SK-N-SH (cell line): ENCODE measurements around the gene PIAS2. TPM values are rescaled to one million over a fixed set of nuclear protein-coding genes. Genes with fewer than 3 reads are reported as not detected.

Experiments used
- CTCF ChIA-PET: fragments of 300-600, 350-600 bp; formaldehyde crosslinking; extraction: SDS; loops from one replicate; lab custom pipeline; 2021; lab: Yijun Ruan, JAX
- POLR2A ChIA-PET: fragments of 350-600 bp; sonication (Branson Sonifier 250); formaldehyde crosslinking; extraction: SDS; loops from one replicate; lab custom pipeline; 2020; ENCODE audit warnings: antibody characterized with exemption, inconsistent platforms; lab: Yijun Ruan, JAX
- DNase-seq: peaks from one replicate; pipeline ENCODE4 v3.0.0; 2012
- H2AFZ ChIP-seq: fragments of 200-600 bp; sonication (generic); 2 replicates; pipeline ENCODE4 v1.8.1; 2016; ENCODE audit warnings: antibody characterized with exemption, mild to moderate bottlenecking, low read depth
- H3F3A ChIP-seq: fragments of 200-600 bp; sonication (generic); replicated peaks from 2 replicates; pipeline ENCODE3; 2016; ENCODE audit warnings: antibody characterized with exemption, mild to moderate bottlenecking; ENCODE audit not compliant: insufficient read depth
- H3K27ac ChIP-seq, 2 experiments: fragments of 200-500 bp in 1 of 2; fragments of 200-600 bp in 1 of 2; sonication (Bioruptor generic) in 1 of 2; sonication (generic), shearing (Covaris generic) in 1 of 2; 2 replicates each; pipeline versions ENCODE4 v1.5.1 to v1.6.1; 2014 to 2016; ENCODE audit warnings: low read depth in 2 of 2, inconsistent platforms in 1 of 2, low read length in 1 of 2, mild to moderate bottlenecking in 1 of 2, mixed read lengths in 1 of 2
- H3K27me3 ChIP-seq: fragments of 200-600 bp; sonication (generic), shearing (Covaris generic); 2 replicates; pipeline ENCODE4 v1.6.1; 2016; ENCODE audit warnings: mixed run types; ENCODE audit not compliant: insufficient read depth
- H3K36me3 ChIP-seq, 2 experiments: fragments of 200-500 bp in 1 of 2; fragments of 200-600 bp in 1 of 2; sonication (Bioruptor generic) in 1 of 2; sonication (generic) in 1 of 2; replicated peaks in 1 of 2; 2 replicates each; pipeline versions ENCODE3 to v1.5.1; 2014 to 2016; ENCODE audit warnings: low read length in 1 of 2, mild to moderate bottlenecking in 1 of 2; ENCODE audit not compliant: insufficient read depth in 2 of 2, control insufficient read depth in 1 of 2
- H3K4me1 ChIP-seq, 2 experiments: fragments of 200-500 bp in 1 of 2; fragments of 200-600 bp in 1 of 2; sonication (Bioruptor generic) in 1 of 2; sonication (generic), shearing (Covaris generic) in 1 of 2; 2 replicates each; pipeline versions ENCODE4 v1.5.1 to v1.6.1; 2014 to 2016; ENCODE audit warnings: low read depth in 1 of 2, low read length in 1 of 2, mixed run types in 1 of 2; ENCODE audit not compliant: insufficient read depth in 2 of 2, control insufficient read depth in 1 of 2
- H3K4me2 ChIP-seq: fragments of 200-600 bp; sonication (generic), shearing (Covaris generic); 2 replicates; pipeline ENCODE4 v1.6.1; 2017; ENCODE audit warnings: mixed run types
- H3K4me3 ChIP-seq, 2 experiments: fragments of 200-500 bp in 1 of 2; fragments of 200-600 bp in 1 of 2; sonication (Bioruptor generic) in 1 of 2; sonication (generic), shearing (Covaris generic) in 1 of 2; 2 replicates each; pipeline versions ENCODE4 v1.5.1 to v1.8.1; 2014 to 2016; ENCODE audit warnings: low read depth in 2 of 2, inconsistent platforms in 1 of 2, low read length in 1 of 2, mild to moderate bottlenecking in 1 of 2, mixed read lengths in 1 of 2, moderate library complexity in 1 of 2
- H3K79me2 ChIP-seq: fragments of 200-600 bp; sonication (generic); 2 replicates; pipeline ENCODE4 v1.8.1; 2017; ENCODE audit warnings: mild to moderate bottlenecking; ENCODE audit not compliant: insufficient read depth
- H3K9ac ChIP-seq: fragments of 200-600 bp; sonication (generic); 2 replicates; pipeline ENCODE4 v1.6.1; 2017; ENCODE audit warnings: mixed run types
- H3K9me2 ChIP-seq: fragments of 200-600 bp; sonication (generic); 2 replicates; pipeline ENCODE4 v1.6.1; 2017; ENCODE audit warnings: mixed run types
- H3K9me3 ChIP-seq: fragments of 200-600 bp; sonication (generic); 2 replicates; pipeline ENCODE4 v1.6.1; 2017; ENCODE audit warnings: mixed run types, mild to moderate bottlenecking, moderate library complexity
- H4K20me1 ChIP-seq: fragments of 200-600 bp; sonication (generic); 2 replicates; pipeline ENCODE4 v1.6.1; 2017; ENCODE audit warnings: mild to moderate bottlenecking, mixed run types; ENCODE audit not compliant: insufficient read depth
- CHD2 ChIP-seq: fragments of 150-350 bp; IDR thresholded peaks from 2 replicates; pipeline ENCODE4 v1.6.1; 2018; ENCODE audit warnings: low read length; ENCODE audit not compliant: partially characterized antibody
- CTCF ChIP-seq: fragments of 200-600 bp; sonication (generic); IDR thresholded peaks from 2 replicates; pipeline ENCODE4 v1.6.1; 2017; ENCODE audit warnings: antibody characterized with exemption, mild to moderate bottlenecking, moderate library complexity
- EP300 ChIP-seq, 2 experiments: IDR thresholded peaks; 2 replicates each; pipeline versions ENCODE4 v1.4.0 to v1.6.1; 2012; ENCODE audit warnings: borderline replicate concordance in 1 of 2, low read depth in 1 of 2, low read length in 1 of 2
- EZH2phosphoT487 ChIP-seq: fragments of 200-600 bp; sonication (generic); IDR thresholded peaks from 2 replicates; pipeline ENCODE4 v1.6.1; 2017; ENCODE audit warnings: low read depth, mixed run types, mild to moderate bottlenecking, antibody characterized with exemption, moderate library complexity, borderline replicate concordance
- FOSL2 ChIP-seq: IDR thresholded peaks from 2 replicates; pipeline ENCODE4 v1.4.0; 2012; ENCODE audit warnings: low read depth, mild to moderate bottlenecking, moderate library complexity, borderline replicate concordance
- FOXM1 ChIP-seq: IDR thresholded peaks from 2 replicates; pipeline ENCODE4 v1.4.0; 2012; ENCODE audit warnings: low read depth, mild to moderate bottlenecking
- GATA2 ChIP-seq: sonication (generic); formaldehyde crosslinking; IDR thresholded peaks from 2 replicates; pipeline ENCODE4 v1.5.0; 2020; ENCODE audit warnings: mild to moderate bottlenecking, missing genetic modification reagents
- MAX ChIP-seq: IDR thresholded peaks from 2 replicates; pipeline ENCODE4 v1.4.0; 2012; ENCODE audit warnings: low read depth
- MXI1 ChIP-seq: IDR thresholded peaks from 2 replicates; pipeline ENCODE4 v1.6.1; 2012; ENCODE audit warnings: mild to moderate bottlenecking, low read depth, low read length, improper control_type of control experiment
- NFIC ChIP-seq: IDR thresholded peaks from 2 replicates; pipeline ENCODE4 v1.4.0; 2012; ENCODE audit warnings: borderline replicate concordance
- POLR2AphosphoS5 ChIP-seq: IDR thresholded peaks from 2 replicates; pipeline ENCODE4 v1.6.1; 2012; ENCODE audit warnings: low read depth, low read length
- RAD21 ChIP-seq: IDR thresholded peaks from 2 replicates; pipeline ENCODE4 v1.6.1; 2012; ENCODE audit warnings: mild to moderate bottlenecking, low read length
- RFX5 ChIP-seq: IDR thresholded peaks from 2 replicates; pipeline ENCODE4 v1.6.1; 2012; ENCODE audit warnings: mild to moderate bottlenecking, improper control_type of control experiment, low read length
- RXRA ChIP-seq: IDR thresholded peaks from 2 replicates; pipeline ENCODE4 v1.4.0; 2012; ENCODE audit warnings: low read depth, mild to moderate bottlenecking, borderline replicate concordance
- SMC3 ChIP-seq: IDR thresholded peaks from 2 replicates; pipeline ENCODE4 v1.6.1; 2012; ENCODE audit warnings: low read depth, low read length, improper control_type of control experiment
- TAF1 ChIP-seq: IDR thresholded peaks from 2 replicates; pipeline ENCODE4 v1.6.1; 2012; ENCODE audit warnings: low read depth, mild to moderate bottlenecking, low read length, moderate library complexity, borderline replicate concordance
- TEAD4 ChIP-seq: IDR thresholded peaks from 2 replicates; pipeline ENCODE4 v1.4.0; 2012; ENCODE audit warnings: mild to moderate bottlenecking, borderline replicate concordance; ENCODE audit not compliant: insufficient read depth
- USF1 ChIP-seq: IDR thresholded peaks from 2 replicates; pipeline ENCODE4 v1.4.0; 2012; ENCODE audit warnings: low read depth, borderline replicate concordance
- USF2 ChIP-seq: fragments of 150-350 bp; IDR thresholded peaks from 2 replicates; pipeline ENCODE4 v1.6.1; 2017; ENCODE audit warnings: antibody characterized with exemption, low read length, low read depth, borderline replicate concordance
- ZBTB33 ChIP-seq: IDR thresholded peaks from 2 replicates; pipeline ENCODE4 v1.4.0; 2012; ENCODE audit warnings: low read depth, borderline replicate concordance
- WGBS: methylation state at CpG from one replicate; pipeline ENCODE4 v1.1.6; 2017; ENCODE audit warnings: low lambda C conversion rate; 5-methylcytosine and 5-hydroxymethylcytosine counted together
- polyA plus RNA-seq, 3 experiments: library from polyadenylated mRNA; depleted of rRNA; stranded (reverse); fragments of >200 nt; gene quantifications; 2 replicates each; pipeline ENCODE4 v1.2.3, GENCODE V29; 2012

Gene PIAS2
- polyA plus RNA-seq, 1 of the 3 experiments (the other 2 are of a cell fraction): 9.0 TPM

GRCh38 chr18:46893360-46893759 is 23.9 kb downstream of the PIAS2 start:
- ChIA-PET POLR2A (interaction anchor here (0.5 kb wide), 1 partner anchor 9 kb away, joined by 4 read pairs; no protein-coding TSS in a partner anchor), CTCF (no interaction called here)
- no peak overlapping the region for H2AFZ ChIP-seq
- DNase-seq: no peak
- no peak overlapping the region for H3K4me2 ChIP-seq
- peaks cover 52% of the 10 kb centered on the region for H3K79me2 ChIP-seq
- H3K9me3 ChIP-seq: peaks cover 6% of the 10 kb centered on the region; the same call in 1 of the 2 replicates
- no peaks in the 10 kb centered on the region for H3F3A ChIP-seq
- no peaks in the 10 kb centered on the region for H4K20me1 ChIP-seq
- 100% methylated on average over 1 of the region's 1 CpG for WGBS
- peaks cover 14 to 22% of the 10 kb centered on the region in 2 experiments for H3K36me3 ChIP-seq
- no peak for TF ChIP-seq FOSL2
- TF ChIP-seq USF2: no peak
- TF ChIP-seq EP300 (IDR thresholded peaks at IDR 0.05; ENCODE audit: borderline replicate concordance in 1 of 2, low read depth in 1 of 2, low read length in 1 of 2): no peak
- no peak for TF ChIP-seq MXI1
- TF ChIP-seq RXRA: no peak
- TF ChIP-seq ZBTB33: no peak
- no peak for TF ChIP-seq TEAD4
- no peak for TF ChIP-seq CHD2
- no peak for TF ChIP-seq POLR2AphosphoS5
- TF ChIP-seq RFX5: no peak
- TF ChIP-seq SMC3: no peak
- no peak for TF ChIP-seq EZH2phosphoT487
- TF ChIP-seq CTCF: no peak
- no peak for TF ChIP-seq NFIC
- TF ChIP-seq MAX: no peak
- no peak for TF ChIP-seq GATA2 (CRISPR knock-in tag)
- TF ChIP-seq TAF1: no peak
- no peak for TF ChIP-seq USF1
- TF ChIP-seq FOXM1: no peak
- no peak for TF ChIP-seq RAD21
- H3K27ac ChIP-seq: no peak overlapping the region
- no peak overlapping the region for H3K4me3 ChIP-seq
- H3K9me2 ChIP-seq: no peaks in the 10 kb centered on the region
- no peaks in the 10 kb centered on the region; a peak in 1 of 4 replicates for H3K4me1 ChIP-seq
- no peaks in the 10 kb centered on the region for H3K27me3 ChIP-seq
- H3K9ac ChIP-seq: no peak overlapping the region
